Body of pancreas (tissue), 4 donors: Measurements from ENCODE around the gene RXRA. TPM values are rescaled to one million over a fixed set of nuclear protein-coding genes. Genes with fewer than 3 reads are reported as not detected.

Experiments
- ATAC-seq: fragments of 150-250 bp; one replicate; pipeline ENCODE4 v1.9.1; 2016
- DNase-seq, 4 donors: peaks; one replicate each; pipeline ENCODE4 v3.0.0-alpha.2; 2019
- H3K27ac ChIP-seq, 4 donors: fragments of 200-600 bp; sonication (generic); 1 replicate in 3 of 4; 2 replicates in 1 of 4; pipeline versions ENCODE4 v1.5.1 to v1.6.1; 2016 to 2019; ENCODE audit warnings: mild to moderate bottlenecking in 1 of 4, mixed read lengths in 1 of 4, moderate library complexity in 1 of 4
- H3K27me3 ChIP-seq, 2 donors: fragments of 200-600 bp; sonication (generic); one replicate each; pipeline ENCODE4 v1.6.0; 2016; ENCODE audit warnings: mild to moderate bottlenecking in 1 of 2
- H3K36me3 ChIP-seq, 2 donors: fragments of 200-600 bp; sonication (generic); replicated peaks in 1 of 2; 2 replicates each; pipeline ENCODE4 v1.5.1; 2016; ENCODE audit warnings: low read depth in 2 of 2; ENCODE audit not compliant: insufficient read depth in 1 of 2
- H3K4me1 ChIP-seq: fragments of 200-600 bp; sonication (generic); one replicate; pipeline ENCODE4 v1.6.0; 2016
- H3K4me3 ChIP-seq, 2 donors: fragments of 200-600 bp; sonication (generic); 1 replicate in 1 of 2; 2 replicates in 1 of 2; pipeline ENCODE4 v1.5.1; 2016 to 2019
- H3K9me3 ChIP-seq, 3 donors: fragments of 200-600 bp; sonication (generic); 1 replicate in 2 of 3; 2 replicates in 1 of 3; pipeline ENCODE4 v1.5.1; 2016
- CTCF ChIP-seq, 7 experiments: fragments of 450-650 bp in 4 of 7; fragments of 200-600 bp in 3 of 7; sonication (generic) in 3 of 7; IDR thresholded peaks; one replicate each; pipeline ENCODE4 v1.5.1; 2016 to 2019; ENCODE audit warnings: antibody characterized with exemption in 7 of 7
- POLR2A ChIP-seq, 3 donors: fragments of 450-650 bp; IDR thresholded peaks; one replicate each; pipeline ENCODE4 v1.6.1; 2016; ENCODE audit warnings: antibody characterized with exemption in 3 of 3, mild to moderate bottlenecking in 2 of 3
- WGBS, 2 donors: methylation state at CpG; one replicate each; pipeline ENCODE4 v1.1.5; 2017; 5-methylcytosine and 5-hydroxymethylcytosine counted together
- intact Hi-C: fragments of 100-400 bp; cut with DNase I; formaldehyde crosslinking; loops from one replicate; pipeline ENCODE4 v1.15.1; 2023
- total RNA-seq, 2 donors: library from RNA; depleted of rRNA; stranded (reverse); fragments of >200 nt; gene quantifications; one replicate each; pipeline ENCODE4 v1.1.0, GENCODE V29; 2016

RXRA gene
- total RNA-seq, 2 donors from 2014 or later = 31.4 to 41.9 TPM

GRCh38 chr9:134390537-134390936, 64.3 kb downstream of the RXRA start:
- H3K27me3 ChIP-seq = no peaks in the 10 kb centered on the region
- intact Hi-C loops = no loop called here
- ATAC-seq (no peak), DNase-seq (no peak)
- no peaks in the 10 kb centered on the region for H3K36me3 ChIP-seq
- no peaks in the 10 kb centered on the region for H3K9me3 ChIP-seq
- WGBS, 2 donors = 83% methylated on average over 13 of the region's 17 CpGs
- no peak overlapping the region for H3K27ac ChIP-seq
- no peak overlapping the region for H3K4me3 ChIP-seq
- TF ChIP-seq CTCF (IDR thresholded peaks at IDR 0.05) = no peak
- no peak for TF ChIP-seq POLR2A (IDR thresholded peaks at IDR 0.05)
- peaks cover 67% of the 10 kb centered on the region for H3K4me1 ChIP-seq

DNA sequence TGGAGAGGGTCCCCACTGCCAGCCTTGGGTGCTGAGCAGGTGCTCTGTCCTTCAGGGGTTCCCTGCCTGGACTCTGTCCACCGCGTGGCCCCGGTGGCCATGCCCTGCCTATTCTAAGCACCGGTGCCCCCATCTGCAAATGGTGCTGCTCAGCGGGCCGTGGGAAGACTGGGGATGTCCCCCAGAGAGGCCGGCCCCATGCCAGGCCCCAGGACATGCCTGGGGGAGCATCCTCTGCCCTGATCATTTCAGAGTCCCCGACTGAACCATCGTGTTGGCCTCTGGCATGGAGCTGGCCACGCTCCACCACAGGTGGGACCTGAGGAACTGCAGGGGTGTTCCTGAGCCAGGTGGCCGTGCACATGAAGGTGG, 64.7 kb downstream of the RXRA start:
- Histone ChIP-seq H3K4me3 (no peak overlapping the region), H3K27me3 (no peaks in the 10 kb centered on the region), H3K4me1 (peaks cover 64% of the 10 kb centered on the region), H3K27ac (peak overlapping the region in 1 of 4 donors; percentile 32), H3K36me3 (no peaks in the 10 kb centered on the region), H3K9me3 (no peaks in the 10 kb centered on the region)
- no peak for ATAC-seq
- WGBS, 2 donors = 76 to 100% methylated on average over 3 to 11 of the region's 11 CpGs
- TF ChIP-seq POLR2A (IDR thresholded peaks at IDR 0.05) (no peak), CTCF (IDR thresholded peaks at IDR 0.05) (no peak)
- no peak for DNase-seq
- intact Hi-C loops = no loop called here

DNA sequence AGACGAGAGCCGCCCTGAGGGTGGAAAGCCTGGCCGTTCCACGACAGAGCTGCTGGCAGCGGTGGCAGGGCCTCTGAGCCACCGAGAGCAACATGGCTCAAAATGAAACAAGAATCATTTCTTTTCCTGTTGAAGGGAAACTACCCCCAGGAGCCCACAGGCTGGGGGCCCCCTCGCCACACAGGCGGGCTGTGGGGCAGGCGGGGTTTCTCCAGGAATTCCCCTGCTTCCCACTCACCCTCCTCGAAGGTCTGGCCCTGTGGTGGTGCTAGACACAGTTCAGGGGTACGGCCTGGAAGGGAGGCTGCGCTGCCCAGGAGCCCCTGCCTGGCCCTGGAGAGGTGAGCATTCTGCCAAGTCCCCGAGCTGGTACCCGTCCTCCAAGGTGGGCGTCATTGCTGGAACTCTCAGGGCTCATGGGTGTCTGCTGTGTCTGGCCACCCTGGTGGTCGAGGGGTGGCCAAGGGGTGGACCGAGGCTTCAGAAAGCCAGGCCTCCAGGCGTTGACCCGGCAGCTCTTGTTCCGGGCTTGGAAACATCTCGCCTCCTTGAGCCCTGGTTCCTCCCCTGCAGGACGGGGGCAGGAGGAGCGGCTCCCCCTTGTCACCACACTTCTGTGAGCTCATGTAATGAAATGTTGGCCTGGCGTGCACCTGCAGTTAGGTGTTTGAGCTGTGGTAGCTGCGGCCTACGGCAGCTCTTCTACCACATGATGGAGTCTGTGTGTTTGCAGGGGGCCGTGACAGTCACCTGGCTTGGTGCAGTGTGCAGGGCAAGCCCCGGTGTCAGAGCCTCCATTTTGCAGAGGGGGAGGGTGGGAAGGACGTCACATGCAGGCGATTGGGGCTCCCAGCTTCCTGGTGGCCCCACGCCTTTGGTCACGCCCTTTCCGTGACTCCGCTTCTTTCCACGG, 65.3 kb downstream of the RXRA start:
- WGBS, 2 donors = 75 to 76% methylated on average over 25 to 31 of the region's 35 CpGs
- H3K4me1 ChIP-seq = peaks cover 62% of the 10 kb centered on the region
- intact Hi-C loops = no loop called here

GRCh38 chr9:134392900-134393299, 66.6 kb downstream of the RXRA start:
- TF ChIP-seq CTCF (IDR thresholded peaks at IDR 0.05) (no peak), POLR2A (IDR thresholded peaks at IDR 0.05) (no peak)
- ATAC-seq (no peak), DNase-seq (no peak)
- Histone ChIP-seq H3K4me1 (peaks cover 48% of the 10 kb centered on the region), H3K9me3 (no peaks in the 10 kb centered on the region), H3K36me3 (no peaks in the 10 kb centered on the region), H3K4me3 (no peak overlapping the region), H3K27me3 (no peaks in the 10 kb centered on the region), H3K27ac (no peak overlapping the region)
- 83 to 85% methylated on average over 12 of the region's 12 CpGs for WGBS, 2 donors
- intact Hi-C loops = no loop called here

More for the DNA sequence above, 65.3 kb downstream of the RXRA start:
- peak overlapping the region in 1 of 4 donors; percentile 32 for H3K27ac ChIP-seq
- H3K9me3 ChIP-seq = no peaks in the 10 kb centered on the region
- H3K36me3 ChIP-seq = no peaks in the 10 kb centered on the region
- DNase-seq (no peak), ATAC-seq (no peak)
- H3K4me3 ChIP-seq = no peak overlapping the region
- TF ChIP-seq CTCF (IDR thresholded peaks at IDR 0.05) (no peak), POLR2A (IDR thresholded peaks at IDR 0.05) (no peak)
- no peaks in the 10 kb centered on the region for H3K27me3 ChIP-seq
